Lower lobe of right lung (tissue), 2 donors: Measurements from ENCODE around the gene GMCL1. TPM values are rescaled to one million over a fixed set of nuclear protein-coding genes. Genes with fewer than 3 reads are reported as not detected.

Experiments used
- ATAC-seq, 2 donors: fragments of 200-7000 bp; cut with Tn5 transposase; one replicate each; pipeline ENCODE4 v1.9.1; 2020 to 2022; ENCODE audit warnings: mild to moderate bottlenecking in 2 of 2, moderate library complexity in 2 of 2
- DNase-seq: peaks from one replicate; pipeline ENCODE4 v3.0.0-alpha.2; 2020
- H3K27ac ChIP-seq: fragments of 200-600 bp; one replicate; pipeline ENCODE4 v1.8.0; 2022
- H3K27me3 ChIP-seq: fragments of 200-600 bp; one replicate; pipeline ENCODE4 v1.8.0; 2022; ENCODE audit warnings: low read depth
- H3K36me3 ChIP-seq: fragments of 200-600 bp; one replicate; pipeline ENCODE4 v1.8.0; 2022; ENCODE audit warnings: mild to moderate bottlenecking
- H3K4me1 ChIP-seq: fragments of 200-600 bp; one replicate; pipeline ENCODE4 v1.8.0; 2022
- H3K4me3 ChIP-seq: fragments of 200-600 bp; one replicate; pipeline ENCODE4 v1.8.0; 2022; ENCODE audit warnings: mild to moderate bottlenecking
- H3K9me3 ChIP-seq: fragments of 200-600 bp; one replicate; pipeline ENCODE4 v1.8.0; 2022
- intact Hi-C: fragments of 100-400 bp; cut with DNase I; formaldehyde crosslinking; loops from one replicate; pipeline ENCODE4 v1.11.0; 2022
- total RNA-seq: library from RNA; stranded (reverse); fragmentation: NEBNext Ultra II Directional; extraction: Animal tissue kit (Norgen Biotek cat#: 25700); gene quantifications from one replicate; pipeline ENCODE4 v1.2.1, GENCODE V29; 2021
- TF ChIP-seq, protein P1 (sequence below): fragments of 200-600 bp; IDR thresholded peaks from one replicate; pipeline ENCODE4 v1.8.0; 2022; ENCODE audit warnings: antibody characterized with exemption, mild to moderate bottlenecking
- donor health status: DM: no; HTN: yes; CAD: no; lungs with severe emphysema.

GMCL1 gene
- total RNA-seq, 1 donor from 2014 or later = 13.3 TPM

DNA sequence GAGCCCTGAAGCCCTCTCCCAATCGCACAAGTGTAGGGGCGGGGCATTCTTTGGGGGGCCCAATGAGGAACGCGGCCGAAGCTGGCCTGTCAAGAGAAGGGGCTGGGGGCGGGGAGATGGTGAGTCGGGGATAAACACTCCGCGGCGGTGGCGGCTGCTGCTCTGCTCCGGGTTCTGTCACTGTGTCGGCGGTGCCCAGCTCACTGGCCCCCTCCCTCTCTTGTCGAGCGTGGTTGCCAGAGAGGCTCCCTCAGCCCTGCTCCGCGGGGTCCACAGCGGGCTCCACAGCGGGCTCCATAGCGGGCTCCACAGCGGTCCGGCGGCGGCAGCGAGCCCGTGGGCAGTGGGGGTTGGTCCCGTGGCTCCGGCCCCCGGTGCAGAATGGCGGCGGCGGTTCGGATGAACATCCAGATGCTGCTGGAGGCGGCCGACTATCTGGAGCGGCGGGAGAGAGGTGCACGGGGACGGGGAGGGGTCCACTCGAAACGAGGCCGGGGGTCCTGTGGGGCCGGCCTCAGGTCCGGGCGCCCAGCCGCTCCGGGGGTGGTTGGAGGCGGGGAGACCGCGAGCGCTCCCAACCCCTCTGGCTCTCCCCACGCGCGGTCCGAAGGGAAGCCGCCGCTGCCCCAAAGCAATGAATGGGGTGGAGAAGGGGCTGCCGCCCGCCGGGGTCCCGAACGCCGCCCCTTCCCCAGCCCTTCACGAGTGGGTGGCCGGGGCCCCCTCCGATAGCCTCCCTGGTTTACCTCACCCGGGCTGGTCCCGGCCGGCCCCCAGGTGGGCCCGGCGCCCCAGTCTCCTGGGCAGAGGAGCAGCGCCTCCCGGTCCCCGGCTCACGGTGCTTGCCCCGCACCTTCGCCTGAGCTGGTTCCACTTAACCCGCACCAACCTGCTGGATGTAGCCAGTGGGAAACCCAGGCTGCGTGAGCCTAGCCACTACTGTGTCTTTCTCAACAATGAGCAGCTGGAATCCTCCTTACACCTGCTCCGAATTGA is 85.8 kb downstream of the GMCL1 start, which contains the start of gene MXD1:
TSS of gene MXD1 (plus strand) at position 160 of the 996 bp plus-strand sequence. CDS start at position 382, 222 bp downstream.
- H3K27me3 ChIP-seq = no peaks in the 10 kb centered on the region
- ATAC-seq (peak; percentile 0), DNase-seq (peak; percentile 59)
- peaks cover 35% of the 10 kb centered on the region for H3K4me1 ChIP-seq
- TF ChIP-seq, protein P1, sequence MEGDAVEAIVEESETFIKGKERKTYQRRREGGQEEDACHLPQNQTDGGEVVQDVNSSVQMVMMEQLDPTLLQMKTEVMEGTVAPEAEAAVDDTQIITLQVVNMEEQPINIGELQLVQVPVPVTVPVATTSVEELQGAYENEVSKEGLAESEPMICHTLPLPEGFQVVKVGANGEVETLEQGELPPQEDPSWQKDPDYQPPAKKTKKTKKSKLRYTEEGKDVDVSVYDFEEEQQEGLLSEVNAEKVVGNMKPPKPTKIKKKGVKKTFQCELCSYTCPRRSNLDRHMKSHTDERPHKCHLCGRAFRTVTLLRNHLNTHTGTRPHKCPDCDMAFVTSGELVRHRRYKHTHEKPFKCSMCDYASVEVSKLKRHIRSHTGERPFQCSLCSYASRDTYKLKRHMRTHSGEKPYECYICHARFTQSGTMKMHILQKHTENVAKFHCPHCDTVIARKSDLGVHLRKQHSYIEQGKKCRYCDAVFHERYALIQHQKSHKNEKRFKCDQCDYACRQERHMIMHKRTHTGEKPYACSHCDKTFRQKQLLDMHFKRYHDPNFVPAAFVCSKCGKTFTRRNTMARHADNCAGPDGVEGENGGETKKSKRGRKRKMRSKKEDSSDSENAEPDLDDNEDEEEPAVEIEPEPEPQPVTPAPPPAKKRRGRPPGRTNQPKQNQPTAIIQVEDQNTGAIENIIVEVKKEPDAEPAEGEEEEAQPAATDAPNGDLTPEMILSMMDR = no peak
- peaks cover 26% of the 10 kb centered on the region for H3K36me3 ChIP-seq
- intact Hi-C loops = loop anchor here (10.0 kb wide), 1 partner anchor 230 kb away; no protein-coding TSS in a partner anchor
- peak within 1 kb of the TSS; percentile 94 for H3K27ac ChIP-seq
- H3K9me3 ChIP-seq = no peaks in the 10 kb centered on the region
- H3K4me3 ChIP-seq = peak within 1 kb of the TSS; percentile 80

DNA sequence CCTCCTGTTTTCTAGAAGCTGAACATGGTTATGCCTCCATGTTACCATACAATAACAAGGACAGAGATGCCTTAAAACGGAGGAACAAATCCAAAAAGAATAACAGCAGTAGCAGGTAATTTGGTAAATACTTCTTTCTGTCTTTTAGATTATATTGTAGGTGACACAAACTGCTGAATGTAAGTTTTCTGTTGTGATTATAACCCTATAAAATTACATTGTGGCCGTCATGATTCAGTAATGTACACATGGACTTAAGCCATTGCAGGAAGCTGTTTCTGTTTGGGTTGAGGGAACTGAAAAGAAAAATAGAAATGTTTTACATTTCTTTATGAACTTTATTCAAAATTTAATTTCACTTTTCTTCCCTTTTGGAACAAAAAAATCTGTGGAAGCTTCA is 86.6 kb downstream of the GMCL1 start:
- peak overlapping the region; percentile 91 for H3K27ac ChIP-seq
- peaks cover 27% of the 10 kb centered on the region for H3K36me3 ChIP-seq
- H3K4me3 ChIP-seq = peak overlapping the region; percentile 80
- TF ChIP-seq, protein P1 = no peak
- ATAC-seq (no peak), DNase-seq (no peak)
- no peaks in the 10 kb centered on the region for H3K9me3 ChIP-seq
- H3K27me3 ChIP-seq = no peaks in the 10 kb centered on the region
- intact Hi-C loops = loop anchor here (10.0 kb wide), 1 partner anchor 229 kb away; no protein-coding TSS in a partner anchor
- H3K4me1 ChIP-seq = peaks cover 35% of the 10 kb centered on the region

DNA sequence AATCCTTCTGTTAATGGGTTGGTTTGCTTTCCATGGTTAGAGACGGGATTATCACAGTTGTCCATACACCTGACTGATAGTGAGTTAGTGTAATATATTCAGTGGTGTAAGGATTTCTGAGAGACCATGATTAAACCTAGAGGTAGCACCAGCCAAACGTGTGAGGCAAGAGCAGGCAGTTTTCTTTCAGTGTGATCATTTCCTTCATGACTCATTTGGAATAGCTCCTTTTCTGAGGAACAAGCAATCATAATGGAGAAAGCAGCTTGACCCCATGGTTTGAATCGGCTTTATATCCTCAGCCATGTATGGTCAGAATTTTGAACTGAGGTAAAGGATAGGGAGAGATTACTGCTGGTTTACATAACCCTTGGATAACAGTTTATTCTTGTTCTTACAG is 88.4 kb downstream of the GMCL1 start:
- Histone ChIP-seq H3K27me3 (no peaks in the 10 kb centered on the region), H3K27ac (peak overlapping the region; percentile 56), H3K36me3 (peaks cover 42% of the 10 kb centered on the region), H3K9me3 (no peaks in the 10 kb centered on the region), H3K4me1 (peaks cover 35% of the 10 kb centered on the region), H3K4me3 (peak overlapping the region; percentile 80)
- DNase-seq = no peak
- TF ChIP-seq, protein P1 = no peak
- intact Hi-C loops = loop anchor here (10.0 kb wide), 1 partner anchor 227 kb away; no protein-coding TSS in a partner anchor
- ATAC-seq = no peak

DNA sequence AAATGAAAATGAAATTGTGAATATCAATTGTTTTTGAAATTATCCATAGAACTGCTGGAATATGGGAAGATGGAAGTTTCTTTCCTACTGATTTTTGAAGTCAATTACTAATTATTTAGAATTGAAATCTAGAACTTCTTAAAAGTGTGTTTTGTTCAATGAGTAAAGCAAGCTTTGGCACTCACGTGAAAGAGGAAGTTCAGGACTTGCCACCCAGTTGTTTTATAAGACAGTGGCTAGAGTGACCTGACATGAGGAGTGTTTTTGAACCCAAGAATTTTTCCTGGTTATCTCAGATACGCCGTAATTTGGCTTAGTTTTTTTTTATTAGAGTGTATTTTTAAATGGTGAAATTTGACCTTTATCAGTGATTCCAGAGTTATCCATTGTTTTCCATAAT is 88.9 kb downstream of the GMCL1 start:
- Histone ChIP-seq H3K4me3 (no peak overlapping the region), H3K27ac (peak overlapping the region; percentile 56)
- DNase-seq = no peak

DNA sequence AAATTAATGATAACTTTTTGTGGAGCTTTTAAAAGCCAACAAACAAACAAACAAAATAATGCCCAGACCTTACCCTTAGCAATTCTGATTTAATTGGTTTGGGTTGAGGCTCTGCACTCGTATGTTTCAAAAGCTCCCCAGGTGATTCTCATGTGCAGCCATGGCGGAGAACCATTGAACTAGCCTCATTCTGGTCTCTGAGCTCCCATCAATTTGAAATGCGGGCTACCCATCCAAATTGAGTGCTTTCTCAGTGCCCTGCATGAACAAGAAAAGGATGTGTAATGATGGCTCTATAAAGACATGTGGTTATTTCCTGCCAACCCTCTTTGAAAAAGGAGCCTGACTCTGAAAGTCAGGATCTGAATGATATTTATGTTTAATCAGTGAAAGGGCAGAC is 93.7 kb downstream of the GMCL1 start:
- no peak for ATAC-seq
- no peak for DNase-seq

More for the DNA sequence above, 88.9 kb downstream of the GMCL1 start:
- ATAC-seq = no peak
- TF ChIP-seq, protein P1 = no peak
- Histone ChIP-seq H3K36me3 (peaks cover 48% of the 10 kb centered on the region), H3K27me3 (no peaks in the 10 kb centered on the region), H3K9me3 (no peaks in the 10 kb centered on the region), H3K4me1 (peaks cover 34% of the 10 kb centered on the region)
- intact Hi-C loops = loop anchor here (10.0 kb wide), 1 partner anchor 226 kb away; no protein-coding TSS in a partner anchor

More for the DNA sequence above, 93.7 kb downstream of the GMCL1 start:
- Histone ChIP-seq H3K9me3 (no peaks in the 10 kb centered on the region), H3K4me1 (peaks cover 6% of the 10 kb centered on the region), H3K27ac (no peak overlapping the region), H3K36me3 (peaks cover 42% of the 10 kb centered on the region), H3K4me3 (no peak overlapping the region), H3K27me3 (no peaks in the 10 kb centered on the region)
- intact Hi-C loops = no loop called here
- TF ChIP-seq, protein P1 = no peak
